NCI-H748 treated with DMSO at 0.1 percent for 48 hours (cell line): Measurements from ENCODE around the gene CHD6.
"Not testable (repeated sequence)": the region's sequence is repeated elsewhere in the genome, so short reads cannot be mapped to it uniquely, and the experiment has no call there.

Experiments used
- DNase-seq: peaks from one replicate; lab custom pipeline; 2025; lab: John Stamatoyannopoulos, UW

The CHD6 gene

DNA sequence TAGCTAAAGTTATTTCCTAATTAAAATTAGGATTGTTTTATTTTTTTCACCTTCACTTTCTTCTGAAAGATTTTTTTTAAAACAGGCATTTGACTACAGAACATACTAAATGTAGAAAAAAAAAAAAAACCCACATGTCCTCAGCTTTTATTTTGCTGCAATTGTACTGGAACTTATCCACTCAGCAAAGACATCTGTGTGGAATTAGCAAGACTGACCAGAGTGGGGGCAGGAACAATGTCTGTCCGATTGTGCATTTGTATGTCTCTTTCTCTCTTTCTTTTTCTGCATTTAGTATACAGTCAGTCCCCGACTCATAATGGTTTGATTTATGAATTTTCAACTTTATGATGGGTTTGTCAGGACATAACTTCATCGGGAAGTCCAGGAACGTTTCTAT lies 77.3 kb downstream of the CHD6 start:
- no peak for DNase-seq

- DNase-seq = no peak
Observed at GRCh38 chr20:41540459-41540858, 77.7 kb downstream of the CHD6 start.

GRCh38 chr20:41538810-41539596 lies 79.2 kb downstream of the CHD6 start:
- no peak for DNase-seq

DNA sequence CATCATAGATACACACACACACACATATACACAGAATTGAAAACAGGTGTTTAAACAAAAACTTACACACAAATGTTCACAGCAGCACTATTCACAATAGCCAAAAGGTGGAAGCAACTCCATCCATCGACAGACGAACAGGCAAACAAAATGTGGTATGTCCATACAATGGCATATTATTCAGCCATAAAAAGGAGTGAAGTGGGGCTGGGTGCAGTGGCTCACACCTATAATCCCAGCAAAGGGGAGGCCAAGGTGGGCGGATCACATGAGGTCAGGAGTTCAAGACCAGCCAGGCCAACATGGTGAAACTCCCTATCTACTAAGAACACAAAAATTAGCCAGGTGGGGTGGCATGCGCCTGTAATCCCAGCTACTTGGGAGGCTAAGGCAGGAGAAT lies 80.3 kb downstream of the CHD6 start:
- DNase-seq = no peak

- DNase-seq = not testable (repeated sequence)
Observed at GRCh38 chr20:41535551-41535950, 82.6 kb downstream of the CHD6 start.

DNA sequence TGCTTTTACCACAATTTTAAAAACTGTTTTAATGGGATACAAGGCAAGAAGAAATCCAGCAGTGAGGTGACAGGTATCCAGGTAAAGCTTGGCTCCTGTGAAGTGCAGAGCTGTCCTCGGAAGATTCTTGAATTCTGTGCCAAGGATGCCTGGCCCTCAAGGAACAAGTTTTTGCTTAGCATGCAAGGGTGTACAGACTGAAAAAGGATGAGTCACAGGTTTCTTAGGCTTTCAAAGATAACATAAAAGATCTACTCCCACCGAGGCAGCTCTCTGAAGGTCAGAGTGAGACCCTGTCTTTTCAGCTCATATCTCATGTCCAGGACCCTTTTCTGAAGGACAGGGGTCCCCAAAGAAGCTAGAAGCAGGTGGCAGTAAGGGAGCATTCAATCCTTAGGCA lies 83.3 kb downstream of the CHD6 start:
- DNase-seq = no peak

GRCh38 chr20:41534170-41534569 lies 84.0 kb downstream of the CHD6 start:
- DNase-seq = no peak

DNA sequence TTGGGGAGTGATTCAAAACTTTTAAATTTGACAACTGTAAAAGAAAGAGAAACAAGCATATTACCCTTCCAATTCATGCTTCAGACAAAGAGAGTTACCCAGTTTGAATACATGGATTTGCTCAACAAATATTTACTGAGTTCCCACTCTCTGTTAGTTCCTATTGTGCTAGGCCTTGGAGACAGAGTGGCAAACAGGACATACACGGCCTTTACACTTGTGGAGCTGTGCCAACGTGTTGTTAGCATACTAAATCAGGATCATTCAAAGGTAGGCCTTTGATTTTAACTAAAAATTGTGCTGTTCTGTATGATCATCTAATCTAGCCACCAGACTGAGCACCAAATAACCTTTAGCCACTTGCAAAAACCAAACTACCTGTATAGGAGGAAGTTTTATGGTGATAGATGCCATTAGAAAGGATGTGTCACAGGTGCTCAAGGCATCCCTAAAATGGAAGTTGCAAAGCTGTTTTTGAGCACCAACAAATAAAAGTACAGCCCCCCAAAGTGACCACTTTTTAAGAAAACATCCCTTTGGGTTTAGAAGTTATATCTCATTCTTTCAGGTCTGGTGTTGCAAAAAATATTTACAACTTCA lies 84.5 kb downstream of the CHD6 start:
- peak; percentile 75 for DNase-seq

GRCh38 chr20:41532935-41533334 lies 85.2 kb downstream of the CHD6 start:
- DNase-seq = no peak

DNA sequence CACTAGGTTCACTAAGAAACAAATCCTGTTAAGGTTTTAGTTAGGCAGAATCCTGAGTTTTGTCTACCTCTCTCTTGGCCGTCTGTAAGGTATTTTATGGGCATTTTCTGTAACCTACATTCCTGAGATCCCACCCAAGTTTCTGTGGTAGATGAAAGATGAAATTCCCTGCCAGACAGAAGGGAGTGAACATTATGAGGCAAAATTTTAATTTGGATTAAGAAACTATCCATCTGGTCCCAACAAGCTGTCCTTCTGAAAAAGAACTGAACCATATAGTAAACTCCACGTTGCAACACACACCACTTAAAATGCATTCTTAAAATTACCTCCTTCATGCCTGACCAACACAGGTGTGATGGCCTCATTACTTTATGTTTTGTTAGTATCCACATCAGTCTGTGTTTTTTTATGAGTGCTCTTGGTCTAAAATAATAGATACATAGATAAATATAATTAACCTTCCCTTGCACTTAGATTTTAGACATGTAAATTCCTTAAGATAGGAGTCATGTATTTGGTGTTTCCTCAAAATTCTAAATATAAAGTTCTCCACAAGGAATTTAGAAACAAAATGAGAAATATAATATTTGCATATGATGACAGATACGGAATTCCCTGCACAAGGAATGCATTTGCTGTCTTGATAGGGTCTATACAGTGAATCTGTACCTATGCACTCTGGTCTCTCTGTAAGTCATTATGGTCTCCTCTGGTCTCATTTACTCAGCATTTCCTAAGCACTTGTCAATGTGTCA lies 86.5 kb downstream of the CHD6 start:
- DNase-seq = no peak

GRCh38 chr20:41530923-41531322 lies 87.3 kb downstream of the CHD6 start:
- no peak for DNase-seq

DNA sequence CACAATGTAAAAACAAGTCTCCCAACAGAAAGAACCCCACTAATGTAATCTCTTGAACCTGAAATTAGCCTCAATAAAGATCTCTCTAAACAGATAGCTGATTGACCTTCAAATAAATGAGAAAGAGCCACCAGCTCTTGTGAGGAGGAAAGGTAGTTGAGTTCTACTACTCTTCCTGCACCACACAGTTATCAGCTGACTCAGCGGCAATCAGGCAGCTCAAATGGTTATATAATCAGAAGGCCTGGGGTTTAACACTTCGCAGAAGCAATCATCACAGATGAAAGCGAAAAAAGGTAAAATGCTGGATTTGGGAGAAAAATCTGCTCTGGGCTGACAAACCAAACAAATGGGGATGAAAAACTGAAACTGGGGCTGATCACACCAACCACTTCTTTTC lies 91.8 kb downstream of the CHD6 start:
- no peak for DNase-seq

DNA sequence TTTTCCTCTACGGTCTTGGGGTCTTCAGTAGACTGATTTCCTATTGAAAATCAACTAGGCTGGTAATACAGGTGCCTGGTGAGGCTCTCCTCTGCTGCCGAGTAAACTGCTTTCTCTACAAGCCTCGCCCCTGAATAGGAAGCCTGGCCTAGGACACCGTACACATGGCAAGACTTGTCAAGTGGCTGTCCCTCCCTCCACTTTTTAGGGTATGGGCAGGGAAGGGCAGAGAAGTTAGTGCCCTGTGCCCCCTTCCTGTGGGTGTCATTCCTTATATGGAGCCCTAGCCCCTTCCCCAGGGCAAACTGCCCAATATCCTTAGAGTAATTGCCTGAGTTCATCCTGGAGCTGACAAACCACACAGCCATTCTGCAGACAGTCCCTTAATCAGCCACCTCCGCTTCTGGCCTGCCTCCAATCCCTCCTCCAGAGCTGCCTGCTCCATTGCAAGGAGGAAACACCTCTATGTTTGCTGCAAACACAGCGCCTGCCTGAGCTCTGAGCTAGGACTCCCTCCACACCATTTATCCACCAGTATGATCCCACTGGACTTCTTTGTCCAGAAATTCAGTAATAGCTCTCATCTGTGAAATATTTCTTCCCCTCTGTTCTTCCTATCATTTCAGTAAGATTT lies 93.1 kb downstream of the CHD6 start:
- DNase-seq = no peak

DNA sequence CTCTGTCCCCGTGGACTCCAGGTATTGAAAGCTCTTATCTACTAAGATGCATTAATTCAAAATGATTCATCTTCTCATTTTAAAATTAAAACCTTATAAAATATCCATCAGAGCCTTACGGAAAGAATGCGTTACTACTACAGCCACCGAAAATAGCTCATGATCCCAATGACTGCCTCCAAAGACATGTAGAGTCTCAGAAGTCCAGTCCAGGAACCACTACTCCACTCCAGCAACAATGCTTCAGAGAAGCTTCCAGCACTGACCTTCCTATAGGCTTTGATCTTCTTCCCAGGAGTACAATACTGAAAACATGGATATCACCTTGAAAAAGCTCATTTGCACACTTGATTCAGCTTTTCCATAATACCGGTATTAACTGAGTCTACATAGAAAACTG lies 94.3 kb downstream of the CHD6 start:
- DNase-seq = no peak

GRCh38 chr20:41513829-41514228 lies 104.3 kb downstream of the CHD6 start:
- no peak for DNase-seq

DNA sequence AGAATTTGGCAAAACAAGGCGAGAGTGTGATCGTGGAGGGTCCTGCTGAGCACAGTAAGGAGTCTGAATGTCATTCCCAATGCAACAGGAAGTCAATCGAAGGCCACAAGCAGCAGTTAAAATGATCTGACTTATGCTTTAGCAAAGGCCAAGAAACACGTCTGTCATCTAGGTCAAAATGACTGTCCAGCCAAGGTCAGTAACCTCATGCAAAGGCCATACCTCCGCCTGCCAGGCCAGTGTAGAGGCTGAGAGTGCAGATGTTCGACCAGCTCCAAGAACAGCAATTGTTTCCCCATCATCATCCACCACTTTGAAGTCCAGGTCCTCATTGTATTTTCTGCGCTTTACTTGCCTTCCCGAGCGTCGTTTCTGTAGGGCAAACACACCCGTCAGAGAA lies 105.6 kb downstream of the CHD6 start:
- DNase-seq = no peak

DNA sequence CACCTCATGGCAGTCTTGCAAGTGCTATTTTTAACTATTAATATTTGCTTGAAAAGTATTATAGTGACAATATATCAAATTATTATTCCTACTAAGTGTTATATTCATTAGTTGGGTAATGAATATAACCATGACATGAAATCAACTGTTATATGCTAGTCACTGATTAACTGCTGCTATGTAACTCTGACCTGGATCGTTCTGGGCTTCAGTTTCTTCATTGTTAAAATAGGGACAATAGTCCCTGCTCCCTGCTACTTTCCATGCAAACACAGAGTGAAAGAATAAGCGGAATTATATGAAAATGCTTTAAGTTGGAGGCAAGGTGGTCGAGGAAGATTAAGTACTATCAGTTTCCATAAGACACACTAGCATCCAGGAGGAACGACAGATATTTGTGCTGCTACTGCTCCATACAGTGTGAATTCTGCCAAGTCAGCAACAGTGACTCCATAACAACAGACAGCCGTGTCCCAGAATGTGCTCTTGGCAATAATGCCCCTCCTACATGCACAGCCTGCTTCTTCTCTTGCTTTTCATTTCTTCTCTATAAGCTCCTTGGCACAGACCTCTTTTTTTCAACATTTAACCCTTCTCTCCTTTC lies 107.2 kb downstream of the CHD6 start:
- DNase-seq = no peak

GRCh38 chr20:41510224-41510623 lies 108.0 kb downstream of the CHD6 start:
- no peak for DNase-seq

DNA sequence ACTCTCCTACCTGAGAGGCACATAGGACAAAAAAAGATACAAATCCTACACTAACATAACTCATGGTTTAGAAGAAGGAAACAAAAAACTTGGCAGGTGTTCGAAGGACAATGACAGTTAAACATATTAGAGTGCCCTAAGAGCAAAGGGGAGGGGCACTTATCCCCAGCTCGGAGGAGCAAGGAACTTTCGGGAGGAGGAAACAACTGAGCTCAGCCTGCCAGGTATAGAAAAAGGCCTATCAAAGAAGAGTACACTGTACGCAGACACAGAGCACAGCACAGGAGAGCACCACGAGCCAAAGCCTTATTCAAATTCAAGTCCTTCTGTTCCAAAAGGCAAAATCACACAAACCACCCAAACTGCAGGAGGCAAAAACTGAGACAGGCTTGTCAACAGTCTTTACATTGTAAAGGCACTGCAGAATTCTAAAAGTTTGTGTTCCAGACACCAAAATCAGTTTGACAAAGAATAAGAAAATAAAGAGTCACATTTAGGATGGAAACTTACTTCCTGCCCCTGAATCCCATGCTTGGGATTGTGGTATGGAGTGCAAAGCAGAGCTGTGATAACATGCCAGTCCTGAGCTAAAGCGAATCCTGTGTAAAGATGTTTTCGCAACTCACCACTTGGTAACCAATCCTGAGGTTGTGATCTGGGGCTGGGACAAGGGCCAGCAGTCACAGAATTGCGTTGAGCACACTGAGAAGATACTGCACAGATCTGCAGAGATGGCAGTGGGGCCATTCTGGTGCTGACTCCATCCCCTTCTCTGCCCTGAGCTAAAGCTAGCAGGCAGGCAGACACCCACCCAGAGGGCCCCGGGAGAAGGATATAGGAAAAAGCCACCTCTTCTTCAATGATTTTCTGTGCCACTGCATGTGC lies 108.6 kb downstream of the CHD6 start:
- no peak for DNase-seq

GRCh38 chr20:41508335-41508734 lies 109.8 kb downstream of the CHD6 start:
- DNase-seq = no peak

DNA sequence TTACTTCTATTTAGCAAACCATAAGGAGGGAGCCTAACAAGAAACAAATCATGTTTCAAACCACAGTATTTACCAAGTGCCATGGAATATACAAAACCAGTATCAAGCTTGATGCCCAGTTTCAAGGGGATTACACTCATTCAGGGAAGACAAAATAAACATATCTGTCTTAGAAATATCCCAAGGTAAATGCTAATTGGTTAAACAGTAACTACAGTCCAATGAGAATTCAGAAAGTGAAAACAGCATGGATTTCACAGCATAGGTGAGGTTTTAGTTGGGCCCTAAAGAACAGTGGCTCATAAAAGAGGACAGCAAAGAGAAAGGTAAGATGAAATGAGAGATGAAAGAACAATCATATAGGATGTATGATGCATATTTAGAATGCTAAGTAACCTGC lies 110.3 kb downstream of the CHD6 start:
- no peak for DNase-seq
